Femur (tissue), 1 donor: Measurements from ENCODE around the gene TTC6.

ENCODE experiments used
- DNase-seq: peaks from one replicate; pipeline ENCODE4 v3.0.0-alpha.2; 2017

Gene TTC6

DNA sequence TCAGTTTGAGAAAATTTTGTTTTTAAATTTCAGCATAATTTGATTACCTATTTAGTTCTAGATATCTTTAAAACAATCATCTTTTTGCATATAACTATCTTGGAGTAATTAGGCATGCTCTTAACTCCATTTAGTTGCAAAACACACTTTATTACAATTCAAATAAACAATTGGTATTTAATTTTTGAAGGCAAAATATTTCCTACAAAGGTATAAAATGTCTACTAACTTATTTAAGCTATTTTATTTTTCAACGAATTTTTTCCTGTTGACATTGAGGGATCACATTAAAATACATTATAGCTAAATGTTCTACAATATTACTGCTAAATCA, 8.7 kb upstream of the TTC6 start:
- DNase-seq: no peak

DNA sequence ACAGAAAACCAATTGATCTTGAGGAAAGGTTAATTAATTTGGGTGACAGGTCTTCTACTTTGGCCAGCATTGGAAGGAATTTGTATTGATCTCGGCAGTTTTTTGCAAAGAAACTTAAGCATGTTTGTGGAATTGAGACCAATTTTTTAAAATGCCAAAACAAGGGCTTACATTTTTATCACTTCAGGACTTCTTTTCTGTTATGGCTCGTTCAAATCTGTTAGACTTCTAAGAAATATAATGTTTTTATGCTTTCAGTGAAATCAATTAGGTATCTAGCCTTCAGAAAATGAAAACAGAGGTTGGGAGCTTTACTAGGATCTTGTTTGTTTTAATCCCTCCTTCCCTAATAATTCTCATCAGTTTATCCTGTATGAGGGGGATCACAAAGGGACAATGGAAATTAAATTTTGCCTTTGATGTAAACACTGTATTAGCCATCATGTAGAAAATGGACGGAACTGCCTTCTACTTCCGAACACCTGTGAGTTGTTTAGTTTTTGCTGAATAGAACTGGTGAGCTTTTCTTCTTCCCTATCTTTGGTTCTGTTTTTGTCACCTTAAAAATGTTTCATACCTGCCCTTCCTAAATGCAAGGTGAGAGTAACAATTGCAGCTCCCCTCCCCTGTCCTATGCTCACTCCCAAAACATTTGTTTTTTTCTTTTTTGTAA, 8.2 kb upstream of the TTC6 start:
- no peak for DNase-seq

- no peak for DNase-seq
These were observed 7.4 kb upstream of the TTC6 start for GRCh38 chr14:37587881-37588666.

GRCh38 chr14:37588667-37588955, 6.8 kb upstream of the TTC6 start:
- DNase-seq: no peak

GRCh38 chr14:37588956-37589714, 6.3 kb upstream of the TTC6 start:
- DNase-seq: no peak

DNA sequence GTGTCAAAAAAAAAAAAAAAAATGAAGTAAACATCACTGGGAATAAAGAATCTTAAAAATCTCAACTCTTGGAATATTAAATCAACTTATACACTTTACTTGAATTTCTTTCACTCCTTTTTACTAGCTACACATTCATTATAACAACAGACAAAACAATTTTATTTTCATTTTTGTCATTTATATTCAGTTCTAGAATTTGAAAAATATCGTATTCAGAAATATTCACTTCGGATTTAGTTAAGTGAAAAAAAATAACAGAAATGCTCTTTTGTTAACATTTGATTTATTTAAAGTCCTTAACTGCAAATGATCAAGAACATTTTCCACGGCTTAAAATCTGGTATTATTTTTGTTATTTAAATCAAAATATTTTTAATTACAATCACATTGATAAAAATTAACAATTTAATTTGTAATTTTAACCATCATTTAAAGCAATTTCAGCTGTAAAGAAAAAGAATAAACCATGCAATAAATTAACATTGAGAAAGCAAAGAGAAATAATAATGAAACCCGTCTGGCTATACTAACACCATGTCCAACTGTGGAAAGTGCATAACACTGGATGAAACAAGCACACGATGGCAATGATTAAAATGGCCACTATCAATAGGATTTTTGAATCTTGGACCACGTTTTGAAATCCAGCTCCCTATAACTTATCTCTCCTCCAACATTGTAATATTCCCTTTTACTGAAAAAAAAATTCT, 5.6 kb upstream of the TTC6 start:
- DNase-seq: no peak

DNA sequence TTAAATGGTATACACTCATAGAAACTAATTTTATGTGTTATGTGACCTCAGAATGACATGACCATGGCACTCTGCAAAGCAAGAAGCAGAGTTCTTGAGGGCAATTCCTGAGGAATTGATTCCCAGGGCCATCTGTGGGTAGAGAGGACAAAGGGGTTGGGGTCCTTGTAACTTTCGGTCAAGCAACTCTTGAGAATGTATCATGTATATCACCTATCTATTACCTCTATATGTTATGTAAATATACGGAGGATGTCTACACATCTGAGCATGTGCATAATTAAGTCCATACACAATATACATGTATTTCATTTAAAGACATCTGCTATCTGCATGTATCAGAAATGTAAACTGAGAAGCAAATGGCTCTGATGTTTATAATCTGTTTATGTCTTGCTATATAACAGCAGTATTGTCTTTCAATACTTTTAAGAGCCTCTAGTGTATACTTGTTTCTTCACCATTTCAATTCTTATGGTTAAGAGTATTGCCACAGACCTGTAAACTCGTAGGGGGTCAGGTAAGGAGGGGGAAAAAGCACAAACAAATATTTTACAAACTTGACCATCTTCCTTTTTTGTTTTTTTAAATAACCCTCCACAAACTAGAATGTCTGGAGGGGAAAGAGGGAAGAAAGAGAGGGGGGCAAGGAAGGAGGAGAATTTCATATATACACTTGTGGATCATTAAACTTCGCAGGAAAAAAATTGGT, 4.8 kb upstream of the TTC6 start:
- DNase-seq: no peak

GRCh38 chr14:37591311-37591940, 4.0 kb upstream of the TTC6 start:
- no peak for DNase-seq

DNA sequence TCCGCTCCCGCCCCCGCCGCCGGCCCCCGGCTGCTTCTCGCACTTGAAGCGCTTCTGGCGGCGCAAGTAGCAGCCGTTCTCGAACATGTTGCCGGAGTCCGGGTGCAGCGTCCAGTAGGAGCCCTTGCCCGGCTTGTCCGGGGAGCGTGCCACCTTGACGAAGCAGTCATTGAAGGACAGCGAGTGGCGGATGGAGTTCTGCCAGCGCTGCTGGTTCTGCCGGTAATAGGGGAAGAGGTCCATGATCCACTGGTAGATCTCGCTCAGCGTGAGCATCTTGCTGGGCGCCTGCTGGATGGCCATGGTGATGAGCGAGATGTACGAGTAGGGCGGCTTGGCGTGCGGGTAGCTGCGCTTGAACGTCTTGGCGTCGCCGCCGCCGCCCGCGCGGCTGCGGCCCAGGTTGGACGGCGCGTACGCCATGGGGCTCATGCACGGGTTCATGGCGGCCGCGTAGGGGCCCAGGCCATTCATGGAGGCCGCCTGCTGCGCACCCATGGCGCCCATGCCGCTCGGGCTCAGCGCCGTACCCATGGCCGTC, 3.4 kb upstream of the TTC6 start:
- DNase-seq: no peak

GRCh38 chr14:37592482-37593408, 2.7 kb upstream of the TTC6 start:
- no peak for DNase-seq

DNA sequence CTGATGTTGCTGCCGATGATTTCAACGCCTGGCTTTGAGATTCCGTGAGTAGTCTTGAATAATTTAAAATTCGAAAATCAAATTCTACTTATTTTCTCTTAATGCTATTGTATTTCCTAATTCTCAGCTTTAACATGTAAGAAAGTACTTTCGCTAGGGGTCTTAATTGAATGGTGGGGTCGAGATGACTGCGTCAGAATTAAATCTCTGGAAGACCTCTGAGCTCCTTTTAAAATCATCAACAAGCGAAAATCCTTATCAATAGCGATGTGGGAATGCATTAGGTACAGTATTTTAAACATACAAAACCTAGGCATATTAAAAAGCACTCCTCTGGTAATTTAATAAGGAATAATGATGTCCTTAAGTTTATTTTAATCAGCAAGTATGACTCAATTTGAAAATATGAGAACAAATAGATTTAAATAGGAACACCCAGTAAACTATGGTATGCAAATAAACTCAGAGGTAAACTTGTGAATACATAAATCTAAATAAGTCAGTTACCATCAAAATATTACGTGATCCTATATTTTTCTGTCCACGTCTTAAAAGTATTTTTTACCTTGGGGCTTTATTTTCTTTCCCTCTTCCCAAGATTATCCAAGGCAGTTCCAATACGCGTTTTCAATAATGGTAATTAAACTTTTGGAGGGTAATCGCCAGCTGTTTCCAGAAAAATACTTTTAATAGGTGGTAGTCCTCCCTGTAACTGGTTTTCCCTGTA, 1.8 kb upstream of the TTC6 start:
- DNase-seq: no peak

DNA sequence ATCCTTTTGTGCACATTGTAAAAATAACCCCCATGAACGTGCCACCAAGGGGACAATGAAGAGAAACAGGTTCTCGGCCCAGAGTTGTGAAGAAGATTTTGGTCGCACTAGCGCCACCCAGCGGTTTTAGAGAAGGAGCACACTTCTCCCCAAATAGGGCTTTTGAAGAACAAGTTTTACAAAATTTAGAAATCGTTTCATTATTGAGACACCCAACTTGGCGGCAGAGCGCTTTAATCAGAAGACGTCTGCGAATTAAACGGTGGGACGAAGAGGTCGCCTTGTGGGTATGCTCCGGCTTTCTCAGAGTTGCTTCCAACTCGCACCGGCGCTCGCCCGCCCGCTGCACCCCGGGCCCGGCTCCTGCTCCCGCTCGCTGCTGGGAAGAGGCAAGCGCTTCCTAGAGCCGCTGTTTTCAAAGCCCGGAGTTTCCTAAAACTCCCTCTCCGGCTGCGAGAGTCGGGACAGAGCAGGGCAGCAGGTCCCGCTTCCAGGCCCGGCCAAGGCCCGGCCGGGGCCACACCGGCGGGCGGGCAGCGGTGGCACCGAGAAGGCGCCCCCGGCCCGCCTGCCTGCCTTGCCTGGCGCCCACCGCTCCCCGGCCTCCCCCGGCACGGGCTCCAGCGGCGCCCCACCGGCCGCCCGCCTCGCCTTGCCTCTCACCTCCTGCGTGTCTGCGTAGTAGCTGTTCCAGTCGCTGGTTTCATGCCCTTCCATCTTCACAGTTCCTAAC, 1.0 kb upstream of the TTC6 start:
- peak; percentile 77 for DNase-seq

DNA sequence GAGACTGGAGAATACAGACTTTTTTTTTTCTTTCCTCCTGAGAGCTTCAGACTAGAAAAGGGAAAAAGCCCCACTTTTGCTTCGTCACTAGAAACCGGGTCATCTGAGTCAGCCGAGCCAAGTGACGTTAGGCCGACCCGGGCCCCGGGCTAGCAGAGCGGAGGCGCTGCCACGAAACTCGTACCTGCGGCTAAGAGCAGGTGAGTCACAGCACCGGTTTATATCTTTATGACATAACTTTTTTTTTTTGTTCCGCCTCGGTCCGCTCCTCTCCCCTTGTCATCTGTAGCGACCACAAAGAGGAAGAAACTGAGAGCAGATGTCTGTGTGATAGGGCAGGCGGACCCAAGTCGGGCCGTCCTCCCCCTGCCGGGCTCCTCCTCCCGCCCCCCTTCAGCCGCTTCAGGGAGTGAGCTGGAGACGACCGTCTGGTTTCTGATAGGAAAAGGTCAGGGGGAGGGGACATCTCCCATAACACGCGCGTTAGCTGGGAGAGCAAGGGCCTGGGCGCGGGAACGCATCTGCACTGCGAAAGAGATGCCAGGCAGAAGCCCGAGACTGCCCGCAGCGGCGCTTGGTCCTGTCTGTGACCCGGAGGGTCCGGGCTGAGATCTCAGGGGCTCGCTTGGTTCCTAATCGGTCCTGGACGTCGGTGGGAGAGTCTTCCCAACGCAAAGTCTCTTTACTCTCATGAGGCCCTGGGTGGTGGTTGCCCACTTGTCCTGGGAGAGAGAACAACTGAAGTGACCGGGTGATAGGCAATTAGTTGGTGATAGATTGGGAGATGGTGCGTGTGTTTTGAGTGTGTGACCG, 586 bp downstream of the TTC6 start:
- no peak for DNase-seq

DNA sequence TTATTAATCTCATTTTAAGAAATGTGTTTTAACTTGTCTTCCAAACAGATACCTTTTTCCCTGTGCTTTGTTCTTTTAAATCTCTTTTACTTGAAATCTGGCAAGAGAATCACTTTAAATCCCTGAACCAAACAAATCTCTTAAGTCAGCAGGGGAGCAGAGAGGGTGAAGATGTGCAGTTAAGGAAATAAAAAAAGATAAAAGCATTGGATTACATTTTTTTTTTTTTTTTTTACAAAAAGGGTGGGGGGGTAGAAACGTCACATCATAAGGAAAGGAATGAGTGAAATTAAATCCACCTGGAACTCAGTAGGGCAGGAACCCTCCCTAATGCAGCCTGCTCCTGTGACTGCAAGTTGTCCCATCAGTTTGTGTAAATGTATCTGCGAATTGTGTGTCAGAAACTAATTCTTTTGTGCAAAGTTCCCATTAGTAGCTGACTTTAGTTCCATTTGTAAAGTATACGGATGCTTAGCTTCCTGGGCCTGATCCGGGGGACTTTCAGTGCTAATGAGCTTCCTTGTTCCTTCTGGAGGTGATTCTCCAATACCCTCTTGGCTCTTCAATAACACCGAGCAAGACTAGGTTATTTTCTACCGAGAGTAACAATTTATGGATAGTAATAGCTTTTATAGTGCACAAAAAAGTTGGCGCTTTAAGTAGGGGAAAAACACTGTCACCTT, 1.5 kb downstream of the TTC6 start:
- no peak for DNase-seq

GRCh38 chr14:37597538-37597913, 2.1 kb downstream of the TTC6 start:
- no peak for DNase-seq

GRCh38 chr14:37597914-37598746, 2.7 kb downstream of the TTC6 start:
- DNase-seq: no peak
